Parathyroid adenoma (tissue), 2 donors: ENCODE data around the gene SELENOH.
A peak's percentile ranks its signal among the peaks of the same experiment; 100 is the strongest.

Experiments
- H2AFZ ChIP-seq: fragments of 300-600 bp; sonication (generic); one replicate; pipeline ENCODE4 v1.7.0; 2017; ENCODE audit warnings: antibody characterized with exemption, mild to moderate bottlenecking
- H3K27ac ChIP-seq: fragments of 300-600 bp; sonication (generic); one replicate; pipeline ENCODE4 v1.7.0; 2017
- H3K27me3 ChIP-seq: fragments of 300-600 bp; sonication (generic); one replicate; pipeline ENCODE4 v1.7.0; 2017; ENCODE audit warnings: low read length; ENCODE audit not compliant: control insufficient read depth, insufficient read depth
- H3K36me3 ChIP-seq: fragments of 300-600 bp; sonication (generic); one replicate; pipeline ENCODE4 v1.7.0; 2017; ENCODE audit warnings: low read length; ENCODE audit not compliant: control insufficient read depth, insufficient read depth
- H3K4me1 ChIP-seq: fragments of 300-600 bp; sonication (generic); one replicate; pipeline ENCODE4 v1.7.0; 2017; ENCODE audit warnings: control low read depth
- H3K4me2 ChIP-seq: fragments of 300-600 bp; sonication (generic); one replicate; pipeline ENCODE4 v1.7.0; 2017; ENCODE audit warnings: low read length
- H3K4me3 ChIP-seq: fragments of 300-600 bp; sonication (generic); one replicate; pipeline ENCODE4 v1.7.0; 2017; ENCODE audit warnings: low read depth, low read length
- H3K79me2 ChIP-seq: fragments of 300-600 bp; sonication (generic); one replicate; pipeline ENCODE4 v1.7.0; 2017; ENCODE audit warnings: control low read depth
- H3K9ac ChIP-seq: fragments of 300-600 bp; sonication (generic); one replicate; pipeline ENCODE4 v1.7.0; 2017; ENCODE audit warnings: mild to moderate bottlenecking
- H3K9me3 ChIP-seq: fragments of 300-600 bp; sonication (generic); one replicate; pipeline ENCODE4 v1.7.0; 2017; ENCODE audit warnings: low read length; ENCODE audit not compliant: control insufficient read depth
- CTCF ChIP-seq: fragments of 300-600 bp; sonication (generic); IDR thresholded peaks from one replicate; pipeline ENCODE4 v1.7.0; 2017; ENCODE audit warnings: antibody characterized with exemption, mild to moderate bottlenecking
- donor health status: primary hyperparathyroidism.

Gene SELENOH

GRCh38 chr11:57758174-57758573, 16.9 kb downstream of the SELENOH start:
- Histone ChIP-seq H3K9me3 (no peaks in the 10 kb centered on the region), H3K4me2 (no peak overlapping the region), H3K4me1 (no peaks in the 10 kb centered on the region), H3K36me3 (no peaks in the 10 kb centered on the region), H3K27me3 (no peaks in the 10 kb centered on the region), H3K9ac (no peak overlapping the region), H3K79me2 (no peaks in the 10 kb centered on the region), H2AFZ (no peak overlapping the region), H3K27ac (no peak overlapping the region), H3K4me3 (no peak overlapping the region)
- TF ChIP-seq CTCF: no peak

GRCh38 chr11:57761301-57762234, 20.3 kb downstream of the SELENOH start, which contains the start of gene CTNND1:
Gene CTNND1, plus strand, starts transcription at chr11:57761802. Its CDS starts 29,677 bp downstream, at chr11:57791479.
- peaks cover 6% of the 10 kb centered on the region for H3K4me1 ChIP-seq
- H3K4me3 ChIP-seq: peak within 1 kb of the TSS; percentile 95
- H3K36me3 ChIP-seq: no peaks in the 10 kb centered on the region
- H3K79me2 ChIP-seq: peaks cover 14% of the 10 kb centered on the region
- H3K4me2 ChIP-seq: peak within 1 kb of the TSS; percentile 78
- H3K27me3 ChIP-seq: no peaks in the 10 kb centered on the region
- peak within 1 kb of the TSS; percentile 89 for H2AFZ ChIP-seq
- peak within 1 kb of the TSS; percentile 48 for H3K9ac ChIP-seq
- no peak for TF ChIP-seq CTCF
- no peaks in the 10 kb centered on the region for H3K9me3 ChIP-seq
- peak within 1 kb of the TSS; percentile 97 for H3K27ac ChIP-seq

DNA sequence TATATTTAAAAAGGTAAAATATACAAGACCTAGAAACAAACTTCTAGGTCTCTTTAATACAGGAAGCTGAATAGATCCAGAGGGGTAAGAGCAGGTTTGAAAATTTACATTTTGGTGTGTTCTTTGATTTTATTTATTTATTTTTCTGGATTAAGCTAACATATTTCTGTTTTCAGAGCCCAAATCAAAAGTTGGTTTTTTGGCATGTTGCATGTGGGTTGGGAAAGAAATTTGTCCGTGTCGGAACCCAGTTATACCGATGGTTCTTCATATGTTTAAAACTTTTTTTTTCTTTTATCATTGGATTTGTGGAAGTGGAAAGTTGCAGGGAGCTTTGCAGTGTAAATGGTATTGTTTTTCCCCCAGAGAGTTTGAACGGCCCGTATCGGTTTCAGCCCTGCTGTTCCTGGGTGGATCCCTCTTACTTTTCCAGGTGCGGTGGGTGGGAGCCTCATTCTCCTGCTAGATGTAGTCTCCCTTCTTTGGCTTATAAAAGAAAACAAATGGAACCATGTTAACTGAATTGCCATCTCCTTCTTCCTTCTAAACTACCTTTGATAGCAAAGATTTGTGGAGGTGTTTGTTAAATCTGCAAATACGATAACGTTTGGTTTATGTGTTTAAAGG, 21.1 kb downstream of the SELENOH start:
- Histone ChIP-seq H3K36me3 (no peaks in the 10 kb centered on the region), H3K27ac (peak overlapping the region; percentile 97), H3K9ac (peak overlapping the region; percentile 48), H3K4me3 (peak overlapping the region; percentile 95), H3K27me3 (no peaks in the 10 kb centered on the region), H2AFZ (no peak overlapping the region), H3K79me2 (peaks cover 22% of the 10 kb centered on the region), H3K4me1 (peaks cover 9% of the 10 kb centered on the region), H3K4me2 (peak overlapping the region; percentile 66), H3K9me3 (no peaks in the 10 kb centered on the region)
- no peak for TF ChIP-seq CTCF

GRCh38 chr11:57763568-57763967, 22.3 kb downstream of the SELENOH start:
- Histone ChIP-seq H3K27ac (peak overlapping the region; percentile 97), H3K79me2 (peaks cover 29% of the 10 kb centered on the region), H3K4me1 (peaks cover 9% of the 10 kb centered on the region), H3K9me3 (no peaks in the 10 kb centered on the region), H3K36me3 (no peaks in the 10 kb centered on the region), H3K4me3 (peak overlapping the region; percentile 95), H3K4me2 (peak overlapping the region; percentile 66), H3K27me3 (no peaks in the 10 kb centered on the region), H3K9ac (no peak overlapping the region), H2AFZ (no peak overlapping the region)
- peak; percentile 15 for TF ChIP-seq CTCF
